Hepatocyte (in vitro differentiated cells): ENCODE data around the gene CNP.
"Not testable (repeated sequence)": the region's sequence is repeated elsewhere in the genome, so short reads cannot be mapped to it uniquely, and the experiment has no call there.

Source experiments
- EZH2 ChIP-seq: fragments of 200-600 bp; sonication (generic); IDR thresholded peaks from 2 replicates; pipeline ENCODE4 v1.6.1; 2016; ENCODE audit warnings: antibody characterized with exemption, mild to moderate bottlenecking, borderline replicate concordance
- TF ChIP-seq, protein P1 (sequence below): fragments of 200-600 bp; sonication (generic); IDR thresholded peaks from 2 replicates; pipeline ENCODE4 v1.5.1; 2016; ENCODE audit warnings: antibody characterized with exemption, mild to moderate bottlenecking; ENCODE audit not compliant: poor library complexity

DNA sequence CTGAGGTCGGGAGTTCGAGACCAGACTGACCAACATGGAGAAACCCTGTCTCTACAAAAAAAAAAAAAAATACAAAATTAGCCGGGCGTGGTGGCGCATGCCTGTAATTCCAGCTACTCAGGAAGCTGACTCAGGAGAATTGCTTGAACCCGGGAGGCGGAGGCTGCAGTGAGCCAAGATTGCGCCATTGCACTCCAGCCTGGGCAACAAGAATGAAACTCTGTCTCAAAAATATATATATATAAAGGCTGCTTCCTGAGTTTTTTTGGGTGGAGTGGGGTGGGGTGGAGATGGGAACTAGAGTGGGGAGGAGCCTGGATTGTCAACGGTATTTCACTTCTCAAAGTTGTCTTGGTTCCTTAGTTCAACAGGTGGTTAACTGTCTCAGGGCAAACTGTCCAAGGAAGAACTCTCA, 43.7 kb downstream of the CNP start:
- TF ChIP-seq, protein P1, sequence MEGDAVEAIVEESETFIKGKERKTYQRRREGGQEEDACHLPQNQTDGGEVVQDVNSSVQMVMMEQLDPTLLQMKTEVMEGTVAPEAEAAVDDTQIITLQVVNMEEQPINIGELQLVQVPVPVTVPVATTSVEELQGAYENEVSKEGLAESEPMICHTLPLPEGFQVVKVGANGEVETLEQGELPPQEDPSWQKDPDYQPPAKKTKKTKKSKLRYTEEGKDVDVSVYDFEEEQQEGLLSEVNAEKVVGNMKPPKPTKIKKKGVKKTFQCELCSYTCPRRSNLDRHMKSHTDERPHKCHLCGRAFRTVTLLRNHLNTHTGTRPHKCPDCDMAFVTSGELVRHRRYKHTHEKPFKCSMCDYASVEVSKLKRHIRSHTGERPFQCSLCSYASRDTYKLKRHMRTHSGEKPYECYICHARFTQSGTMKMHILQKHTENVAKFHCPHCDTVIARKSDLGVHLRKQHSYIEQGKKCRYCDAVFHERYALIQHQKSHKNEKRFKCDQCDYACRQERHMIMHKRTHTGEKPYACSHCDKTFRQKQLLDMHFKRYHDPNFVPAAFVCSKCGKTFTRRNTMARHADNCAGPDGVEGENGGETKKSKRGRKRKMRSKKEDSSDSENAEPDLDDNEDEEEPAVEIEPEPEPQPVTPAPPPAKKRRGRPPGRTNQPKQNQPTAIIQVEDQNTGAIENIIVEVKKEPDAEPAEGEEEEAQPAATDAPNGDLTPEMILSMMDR: not testable (repeated sequence)
- TF ChIP-seq EZH2: not testable (repeated sequence)
